ENCODE results near the gene DDIT3.

- TF ChIP-seq CTCF (IDR thresholded peaks at IDR 0.05): no peak
- TF ChIP-seq POLR2A (IDR thresholded peaks at IDR 0.05): no peak
These were observed 23.3 kb upstream of the DDIT3 start for GRCh38 chr12:57543581-57543980.
